GM18517 (cell line): ENCODE results near the gene FAM3D.

ENCODE experiments used
- ATAC-seq: cut with Tn5 transposase; IDR thresholded peaks from one replicate; pipeline ENCODE4 v1.9.1; 2021; ENCODE audit warnings: mild to moderate bottlenecking, moderate library complexity; ENCODE audit not compliant: unreplicated experiment

Gene FAM3D

GRCh38 chr3:58597770-58598310 lies 68.7 kb downstream of the FAM3D start:
- no peak for ATAC-seq

GRCh38 chr3:58596834-58597518 lies 69.6 kb downstream of the FAM3D start:
- ATAC-seq, result no peak

- ATAC-seq, result no peak
Observed at GRCh38 chr3:58594117-58594516, 72.5 kb downstream of the FAM3D start.

GRCh38 chr3:58591517-58592510 lies 74.8 kb downstream of the FAM3D start:
- ATAC-seq, result no peak

GRCh38 chr3:58588030-58588614 lies 78.5 kb downstream of the FAM3D start:
- ATAC-seq, result no peak

- no peak for ATAC-seq
Observed at GRCh38 chr3:58586776-58587192, 79.8 kb downstream of the FAM3D start.

- no peak for ATAC-seq
Observed at GRCh38 chr3:58585994-58586393, 80.6 kb downstream of the FAM3D start.

- peak; percentile 53 for ATAC-seq
Observed at GRCh38 chr3:58585005-58585786, 81.4 kb downstream of the FAM3D start.

GRCh38 chr3:58584690-58585004 lies 81.9 kb downstream of the FAM3D start:
- no peak for ATAC-seq
